IMR-90 (cell line): ENCODE measurements around the gene LDAH. TPM values are rescaled to one million over a fixed set of nuclear protein-coding genes. Genes with fewer than 3 reads are reported as not detected.

Experiments used
- ATAC-seq: fragments of 200-7000 bp; cut with Tn5 transposase; 2 replicates; pipeline ENCODE4 v1.9.1; 2020; ENCODE audit warnings: low read depth, mild to moderate bottlenecking, moderate library complexity
- BruUV-seq: library from RNA; stranded (reverse); fragments of 400-500 nt; replicated peaks from 2 replicates; lab custom pipeline; 2021; lab: Mats Ljungman, UMichigan
- CTCF ChIA-PET: fragments of 300-600 bp; formaldehyde crosslinking; extraction: SDS; loops from one replicate; lab custom pipeline; 2021; ENCODE audit warnings: antibody characterized with exemption; lab: Yijun Ruan, JAX
- POLR2A ChIA-PET: fragments of 300-600 bp; sonication (Branson Sonifier 250); formaldehyde crosslinking; loops from one replicate; lab custom pipeline; 2022; ENCODE audit warnings: antibody characterized with exemption; ENCODE audit not compliant: unreplicated experiment; lab: Charles Lee
- DNase-seq: peaks from one replicate; pipeline ENCODE4 v3.0.0; 2013
- H2AFZ ChIP-seq: replicated peaks from 2 replicates; pipeline ENCODE3; 2013; ENCODE audit warnings: low read length, mild to moderate bottlenecking; ENCODE audit not compliant: poor library complexity
- H2AK5ac ChIP-seq: 2 replicates; pipeline ENCODE4 v1.6.1; 2013; ENCODE audit warnings: low read depth, low read length, inconsistent platforms
- H2AK9ac ChIP-seq: replicated peaks from 2 replicates; pipeline ENCODE3; 2013; ENCODE audit warnings: mild to moderate bottlenecking, low read depth, low read length, moderate library complexity; ENCODE audit not compliant: poor library complexity
- H2BK120ac ChIP-seq: 2 replicates; pipeline ENCODE4 v1.6.1; 2013; ENCODE audit warnings: low read depth, low read length, inconsistent platforms
- H2BK15ac ChIP-seq: 3 replicates; pipeline ENCODE4 v1.6.1; 2013; ENCODE audit warnings: low read depth, low read length, inconsistent platforms
- H2BK20ac ChIP-seq: 2 replicates; pipeline ENCODE4 v1.6.1; 2013; ENCODE audit warnings: low read depth, mild to moderate bottlenecking, inconsistent platforms, low read length, moderate library complexity
- H2BK5ac ChIP-seq: 2 replicates; pipeline ENCODE4 v1.6.1; 2013; ENCODE audit warnings: mild to moderate bottlenecking, low read depth, low read length, inconsistent platforms; ENCODE audit not compliant: poor library complexity, severe bottlenecking
- H3K14ac ChIP-seq: replicated peaks from 2 replicates; pipeline ENCODE4 v1.6.1; 2013; ENCODE audit warnings: low read depth, low read length, inconsistent platforms
- H3K18ac ChIP-seq: 2 replicates; pipeline ENCODE4 v1.6.1; 2013; ENCODE audit warnings: low read depth, low read length, control low read depth
- H3K23ac ChIP-seq: 2 replicates; pipeline ENCODE4 v1.6.1; 2013; ENCODE audit warnings: low read depth, low read length, inconsistent platforms
- H3K27ac ChIP-seq: 2 replicates; pipeline ENCODE4 v1.5.1; 2013; ENCODE audit warnings: mild to moderate bottlenecking, control low read depth, low read length; ENCODE audit not compliant: insufficient read depth
- H3K27me3 ChIP-seq: 2 replicates; pipeline ENCODE4 v1.6.1; 2013; ENCODE audit warnings: low read length; ENCODE audit not compliant: control insufficient read depth, insufficient read depth
- H3K36me3 ChIP-seq: 2 replicates; pipeline ENCODE4 v1.6.1; 2013; ENCODE audit warnings: low read length, mixed read lengths; ENCODE audit not compliant: control insufficient read depth, insufficient read depth
- H3K4ac ChIP-seq: 2 replicates; pipeline ENCODE4 v1.6.1; 2013; ENCODE audit warnings: low read depth, low read length, inconsistent platforms
- H3K4me1 ChIP-seq: 2 replicates; pipeline ENCODE4 v1.6.1; 2013; ENCODE audit warnings: low read length, mixed read lengths; ENCODE audit not compliant: control insufficient read depth, insufficient read depth
- H3K4me2 ChIP-seq: 2 replicates; pipeline ENCODE4 v1.6.1; 2013; ENCODE audit warnings: low read depth, mild to moderate bottlenecking, control low read depth, low read length, moderate library complexity
- H3K4me3 ChIP-seq: 2 replicates; pipeline ENCODE4 v1.5.1; 2013; ENCODE audit warnings: low read depth, mild to moderate bottlenecking, control low read depth, low read length, moderate library complexity; ENCODE audit not compliant: insufficient read depth
- H3K56ac ChIP-seq: 2 replicates; pipeline ENCODE4 v1.6.1; 2013; ENCODE audit warnings: low read length, inconsistent platforms; ENCODE audit not compliant: insufficient read depth; ENCODE audit errors: extremely low read depth
- H3K79me1 ChIP-seq, 2 experiments: 2 replicates each; pipeline ENCODE4 v1.6.1; 2013; ENCODE audit warnings: low read length in 2 of 2, inconsistent platforms in 1 of 2, low read depth in 1 of 2
- H3K9ac ChIP-seq: 2 replicates; pipeline ENCODE4 v1.6.1; 2013; ENCODE audit warnings: low read depth, low read length, control low read depth
- H3K9me1 ChIP-seq: 2 replicates; pipeline ENCODE4 v1.6.1; 2013; ENCODE audit warnings: low read length, inconsistent platforms; ENCODE audit not compliant: insufficient read depth
- H3K9me3 ChIP-seq: 2 replicates; pipeline ENCODE4 v1.6.1; 2013; ENCODE audit warnings: low read length; ENCODE audit not compliant: control insufficient read depth, insufficient read depth
- H4K20me1 ChIP-seq: 2 replicates; pipeline ENCODE4 v1.6.1; 2013; ENCODE audit warnings: low read length, inconsistent platforms; ENCODE audit not compliant: insufficient read depth
- H4K5ac ChIP-seq: 2 replicates; pipeline ENCODE4 v1.6.1; 2013; ENCODE audit warnings: mild to moderate bottlenecking, low read depth, low read length, control low read depth
- H4K8ac ChIP-seq, 2 experiments: 2 replicates each; pipeline ENCODE4 v1.6.1; 2013; ENCODE audit warnings: low read depth in 2 of 2, low read length in 2 of 2, control low read depth in 1 of 2, inconsistent platforms in 1 of 2
- H4K91ac ChIP-seq: 2 replicates; pipeline ENCODE4 v1.6.1; 2013; ENCODE audit warnings: low read depth, low read length, inconsistent platforms; ENCODE audit not compliant: insufficient read depth
- BHLHE40 ChIP-seq: fragments of 150-350 bp; IDR thresholded peaks from 2 replicates; pipeline ENCODE4 v1.6.1; 2016; ENCODE audit warnings: mild to moderate bottlenecking, low read depth, low read length
- ELK1 ChIP-seq: fragments of 150-350 bp; IDR thresholded peaks from 2 replicates; pipeline ENCODE4 v1.6.1; 2016; ENCODE audit warnings: low read depth, mild to moderate bottlenecking, low read length, moderate library complexity, borderline replicate concordance
- FOS ChIP-seq: fragments of 150-350 bp; IDR thresholded peaks from 2 replicates; pipeline ENCODE4 v1.6.1; 2016; ENCODE audit warnings: low read depth, low read length
- MAFK ChIP-seq: IDR thresholded peaks from 2 replicates; pipeline ENCODE4 v1.6.1; 2012; ENCODE audit warnings: low read depth, low read length, improper control_type of control experiment
- MAZ ChIP-seq: IDR thresholded peaks from 2 replicates; pipeline ENCODE4 v1.6.1; 2012; ENCODE audit warnings: low read depth, mild to moderate bottlenecking, low read length, improper control_type of control experiment, moderate library complexity, borderline replicate concordance
- RAD21 ChIP-seq: IDR thresholded peaks from 2 replicates; pipeline ENCODE4 v1.6.1; 2012; ENCODE audit warnings: low read length, improper control_type of control experiment
- RCOR1 ChIP-seq: IDR thresholded peaks from 2 replicates; pipeline ENCODE4 v1.6.1; 2012; ENCODE audit warnings: mild to moderate bottlenecking, low read length, improper control_type of control experiment; ENCODE audit not compliant: insufficient replicate concordance
- WGBS, 2 experiments: methylation state at CpG; one replicate each; pipeline versions ENCODE4 v1.1.5 to v1.1.7; 2013; ENCODE audit warnings: missing lambda C conversion rate in 2 of 2; ENCODE audit not compliant: insufficient read length in 1 of 2; ENCODE audit errors: extremely low coverage in 2 of 2; 5-methylcytosine and 5-hydroxymethylcytosine counted together
- dilution Hi-C: fragments of 300-500 bp; cut with HindIII; formaldehyde crosslinking; loops from one replicate; pipeline ENCODE4 v1.14.3; 2018; ENCODE audit warnings: low sequenced_read_pairs; ENCODE audit not compliant: unreplicated experiment
- in situ Hi-C: fragments of 300-500 bp; cut with MboI; formaldehyde crosslinking; loops from 3 replicates; pipeline ENCODE4 v1.14.3; 2019; ENCODE audit warnings: low sequenced_read_pairs, inconsistent platforms, mixed read lengths
- intact Hi-C: fragments of 100-400 bp; cut with micrococcal nuclease; formaldehyde crosslinking; loops from 2 replicates; pipeline ENCODE4 v1.10.0; 2022
- polyA plus RNA-seq, 3 experiments: library from polyadenylated mRNA; depleted of rRNA; stranded (reverse); fragments of >200 nt; gene quantifications; 2 replicates each; pipeline ENCODE4 v1.2.3, GENCODE V29; 2012; ENCODE audit warnings: low replicate concordance in 1 of 3
- total RNA-seq: library from RNA; depleted of rRNA; stranded (reverse); fragments of >200 nt; gene quantifications from 2 replicates; pipeline ENCODE4 v1.2.3, GENCODE V29; 2012
- TF ChIP-seq, protein P1 (sequence below): fragments of 150-350 bp; IDR thresholded peaks from 2 replicates; pipeline ENCODE4 v1.6.1; 2017; ENCODE audit warnings: mild to moderate bottlenecking, antibody characterized with exemption, low read length, low read depth

The LDAH gene
- total and polyA plus RNA-seq, 2 of the 4 experiments (the other 2 are of a cell fraction) = 12.1 to 31.7 TPM

DNA sequence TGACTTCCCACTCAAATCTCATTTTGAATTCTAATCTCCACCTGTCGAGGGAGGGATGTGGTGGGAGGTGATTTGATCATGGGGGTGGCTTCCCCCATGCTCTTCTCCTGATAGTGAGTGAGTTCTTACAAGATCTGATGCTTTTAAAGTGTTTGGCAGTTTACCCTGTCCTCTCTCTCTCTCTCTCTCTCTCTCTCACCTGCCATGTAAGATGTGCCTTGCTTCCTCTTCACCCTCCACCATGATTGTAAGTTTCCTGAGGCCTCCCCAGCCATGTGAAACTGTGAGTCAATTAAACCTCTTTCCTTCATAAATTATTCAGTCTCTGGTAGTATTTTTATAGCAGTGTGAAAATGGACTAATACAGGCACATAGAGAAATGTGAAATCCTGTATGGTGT, 7.0 kb upstream of the LDAH start:
- ATAC-seq (no peak), DNase-seq (no peak)
- POLR2A ChIA-PET = no interaction called here
- no TSS peak for BruUV-seq
- CTCF ChIA-PET = interaction anchor here (0.6 kb wide), 1 partner anchor 15 kb away, joined by 3 read pairs; no protein-coding TSS in a partner anchor
- no peak overlapping the region for H4K8ac ChIP-seq
- no peaks in the 10 kb centered on the region for H3K79me1 ChIP-seq
- no peaks in the 10 kb centered on the region for H3K9me1 ChIP-seq
- no CpG with 5 or more reads among the region's 1 CpG for WGBS, 2 experiments
- no peak overlapping the region for H4K5ac ChIP-seq
- no peak overlapping the region for H3K4me3 ChIP-seq
- dilution Hi-C loops (no loop called here), in situ Hi-C loops (no loop called here), intact Hi-C loops (loop anchor here (10.0 kb wide), 1 partner anchor 895 kb away; no protein-coding TSS in a partner anchor)
- no peak overlapping the region for H2BK15ac ChIP-seq
- no peak overlapping the region for H3K14ac ChIP-seq
- H4K20me1 ChIP-seq = no peaks in the 10 kb centered on the region
- H3K4me2 ChIP-seq = no peak overlapping the region
- H3K27me3 ChIP-seq = no peaks in the 10 kb centered on the region; the same call in 1 of the 2 replicates
- no peak overlapping the region for H4K91ac ChIP-seq
- H2BK120ac ChIP-seq = no peak overlapping the region
- H3K9ac ChIP-seq = no peak overlapping the region
- no peak overlapping the region for H3K23ac ChIP-seq
- H3K36me3 ChIP-seq = no peaks in the 10 kb centered on the region
- no peak for TF ChIP-seq RAD21
- TF ChIP-seq ELK1 = no peak
- TF ChIP-seq FOS = no peak
- TF ChIP-seq MAFK = no peak
- TF ChIP-seq BHLHE40 = no peak
- TF ChIP-seq RCOR1 = no peak
- no peak for TF ChIP-seq MAZ
- TF ChIP-seq, protein P1, sequence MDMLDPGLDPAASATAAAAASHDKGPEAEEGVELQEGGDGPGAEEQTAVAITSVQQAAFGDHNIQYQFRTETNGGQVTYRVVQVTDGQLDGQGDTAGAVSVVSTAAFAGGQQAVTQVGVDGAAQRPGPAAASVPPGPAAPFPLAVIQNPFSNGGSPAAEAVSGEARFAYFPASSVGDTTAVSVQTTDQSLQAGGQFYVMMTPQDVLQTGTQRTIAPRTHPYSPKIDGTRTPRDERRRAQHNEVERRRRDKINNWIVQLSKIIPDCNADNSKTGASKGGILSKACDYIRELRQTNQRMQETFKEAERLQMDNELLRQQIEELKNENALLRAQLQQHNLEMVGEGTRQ = no peak
- H2BK5ac ChIP-seq = no peak overlapping the region
- no peak overlapping the region for H3K4ac ChIP-seq
- H3K9me3 ChIP-seq = no peaks in the 10 kb centered on the region
- no peak overlapping the region for H2BK20ac ChIP-seq
- no peak overlapping the region for H2AFZ ChIP-seq
- no peak overlapping the region for H3K27ac ChIP-seq
- no peak overlapping the region for H2AK5ac ChIP-seq
- no peak overlapping the region for H2AK9ac ChIP-seq
- no peak overlapping the region for H3K56ac ChIP-seq
- H3K18ac ChIP-seq = no peak overlapping the region
- H3K4me1 ChIP-seq = no peaks in the 10 kb centered on the region
